Measurements from ENCODE around the gene FIGN. TPM values are rescaled to one million over a fixed set of nuclear protein-coding genes. Genes with fewer than 3 reads are reported as not detected.

The FIGN gene
- total and polyA plus RNA-seq, 2 of the 13 experiments (the other 11 are each of a cell fraction or from before 2014, with no cell fraction given): 6.6 to 6.7 TPM

DNA sequence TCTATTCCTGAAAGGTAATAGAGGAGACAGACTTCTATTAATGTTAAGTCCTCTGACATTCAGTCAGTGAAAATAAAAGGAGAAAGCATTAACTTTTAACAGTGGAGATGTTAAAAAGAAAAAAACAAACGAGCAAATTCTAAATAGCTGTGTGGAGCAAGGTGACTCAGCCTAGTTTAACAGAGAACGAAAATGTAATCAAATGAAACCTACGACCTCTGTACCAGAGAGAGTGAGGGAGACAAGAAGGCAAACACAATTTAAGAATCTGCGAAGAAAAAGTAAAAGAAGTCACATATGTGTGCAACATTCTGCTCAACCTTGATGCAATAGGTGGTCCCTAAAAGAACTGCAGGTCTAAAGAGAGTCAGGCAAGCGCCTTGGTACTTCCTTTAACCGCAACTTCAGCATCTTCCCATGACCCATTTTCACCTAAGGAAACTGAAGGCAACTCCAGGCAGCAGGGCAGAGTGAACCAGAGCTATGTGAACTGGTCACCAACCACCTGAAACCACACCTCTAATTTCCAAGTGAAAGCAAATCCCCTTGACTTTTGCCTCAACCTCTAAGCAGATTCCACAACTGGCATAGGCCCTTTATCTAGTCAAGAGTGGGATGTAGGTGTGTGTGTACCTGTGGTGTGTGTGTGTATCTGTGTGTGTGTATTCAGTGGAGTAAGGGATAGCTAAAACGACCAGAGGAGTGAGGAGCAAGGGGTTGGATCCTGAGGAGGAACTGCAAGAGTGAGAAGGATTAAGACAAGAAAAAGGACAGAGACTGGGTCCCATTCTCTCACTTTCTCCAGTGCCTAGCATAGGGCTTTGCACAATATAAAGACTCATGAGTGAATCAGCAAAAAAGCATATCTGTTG lies 43.0 kb downstream of the FIGN start:
- Histone ChIP-seq H3K4me3 (replicated peaks in 1 of 3; ENCODE audit: insufficient read depth in 1 of 3, low read depth in 2 of 3, low read length in 3 of 3) (no peak overlapping the region), H3K4me1 (ENCODE audit: insufficient read depth, low read length) (peaks cover 12% of the 10 kb centered on the region), H3K27me3 (ENCODE audit: control insufficient read depth in 1 of 2, insufficient read depth in 2 of 2, low read length in 2 of 2) (no peaks in the 10 kb centered on the region), H2AFZ (ENCODE audit: low read length) (no peak overlapping the region), H3K9ac (ENCODE audit: insufficient read depth, low read depth, low read length) (no peak overlapping the region), H3K4me2 (ENCODE audit: low read depth, low read length) (no peak overlapping the region), H4K20me1 (ENCODE audit: insufficient read depth, low read length) (no peaks in the 10 kb centered on the region), H3K9me3 (ENCODE audit: low read length) (no peaks in the 10 kb centered on the region), H3K27ac (ENCODE audit: extremely low read length, insufficient read depth, low read length) (no peak overlapping the region), H3K79me2 (ENCODE audit: insufficient read depth, low read length) (peaks cover 8% of the 10 kb centered on the region), H3K36me3 (replicated peaks in 1 of 2; ENCODE audit: control insufficient read depth in 1 of 2, insufficient read depth in 2 of 2, low read length in 2 of 2) (no peaks in the 10 kb centered on the region)
- 79% methylated on average over 7 of the region's 7 CpGs for WGBS (ENCODE audit: low lambda C conversion rate)
- ATAC-seq: peak; percentile 23; the same call in 2 of the 3 replicates
- in situ Hi-C loops (cut with HindIII; ENCODE audit: extremely low pct_ligation_motif_present, low pct_unique_long_range_greater_than_20kb) (no loop called here), intact Hi-C loops (cut with micrococcal nuclease; ENCODE audit: unreplicated experiment) (no loop called here)
- no TSS peak for BruUV-seq (replicated peaks)
- no peak for DNase-seq (ENCODE audit: low spot score)
- ChIA-PET CTCF (ENCODE audit: low intra/inter-chr PET ratio, low total read pairs) (no interaction called here), POLR2A (no interaction called here)
- FAIRE-seq: no peak
- TF ChIP-seq ISX (CRISPR knock-in tag; conservative IDR thresholded peaks at IDR 0.05) (no peak), ATF7 (IDR thresholded peaks at IDR 0.05) (no peak), ATF7 (CRISPR knock-in tag; IDR thresholded peaks at IDR 0.05) (no peak), KLF13 (CRISPR knock-in tag; IDR thresholded peaks at IDR 0.05) (no peak), ZNF382 (CRISPR knock-in tag; IDR thresholded peaks at IDR 0.05; ENCODE audit: borderline replicate concordance) (no peak), SRSF4 (IDR thresholded peaks at IDR 0.05; ENCODE audit: low read depth, low read length, poor library complexity, severe bottlenecking) (no peak)
- TF ChIP-seq, protein P1, sequence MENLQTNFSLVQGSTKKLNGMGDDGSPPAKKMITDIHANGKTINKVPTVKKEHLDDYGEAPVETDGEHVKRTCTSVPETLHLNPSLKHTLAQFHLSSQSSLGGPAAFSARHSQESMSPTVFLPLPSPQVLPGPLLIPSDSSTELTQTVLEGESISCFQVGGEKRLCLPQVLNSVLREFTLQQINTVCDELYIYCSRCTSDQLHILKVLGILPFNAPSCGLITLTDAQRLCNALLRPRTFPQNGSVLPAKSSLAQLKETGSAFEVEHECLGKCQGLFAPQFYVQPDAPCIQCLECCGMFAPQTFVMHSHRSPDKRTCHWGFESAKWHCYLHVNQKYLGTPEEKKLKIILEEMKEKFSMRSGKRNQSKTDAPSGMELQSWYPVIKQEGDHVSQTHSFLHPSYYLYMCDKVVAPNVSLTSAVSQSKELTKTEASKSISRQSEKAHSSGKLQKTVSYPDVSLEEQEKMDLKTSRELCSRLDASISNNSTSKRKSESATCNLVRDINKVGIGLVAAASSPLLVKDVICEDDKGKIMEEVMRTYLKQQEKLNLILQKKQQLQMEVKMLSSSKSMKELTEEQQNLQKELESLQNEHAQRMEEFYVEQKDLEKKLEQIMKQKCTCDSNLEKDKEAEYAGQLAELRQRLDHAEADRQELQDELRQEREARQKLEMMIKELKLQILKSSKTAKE (CRISPR knock-in tag; IDR thresholded peaks at IDR 0.05; ENCODE audit: borderline replicate concordance): no peak
- TF ChIP-seq, protein P2, sequence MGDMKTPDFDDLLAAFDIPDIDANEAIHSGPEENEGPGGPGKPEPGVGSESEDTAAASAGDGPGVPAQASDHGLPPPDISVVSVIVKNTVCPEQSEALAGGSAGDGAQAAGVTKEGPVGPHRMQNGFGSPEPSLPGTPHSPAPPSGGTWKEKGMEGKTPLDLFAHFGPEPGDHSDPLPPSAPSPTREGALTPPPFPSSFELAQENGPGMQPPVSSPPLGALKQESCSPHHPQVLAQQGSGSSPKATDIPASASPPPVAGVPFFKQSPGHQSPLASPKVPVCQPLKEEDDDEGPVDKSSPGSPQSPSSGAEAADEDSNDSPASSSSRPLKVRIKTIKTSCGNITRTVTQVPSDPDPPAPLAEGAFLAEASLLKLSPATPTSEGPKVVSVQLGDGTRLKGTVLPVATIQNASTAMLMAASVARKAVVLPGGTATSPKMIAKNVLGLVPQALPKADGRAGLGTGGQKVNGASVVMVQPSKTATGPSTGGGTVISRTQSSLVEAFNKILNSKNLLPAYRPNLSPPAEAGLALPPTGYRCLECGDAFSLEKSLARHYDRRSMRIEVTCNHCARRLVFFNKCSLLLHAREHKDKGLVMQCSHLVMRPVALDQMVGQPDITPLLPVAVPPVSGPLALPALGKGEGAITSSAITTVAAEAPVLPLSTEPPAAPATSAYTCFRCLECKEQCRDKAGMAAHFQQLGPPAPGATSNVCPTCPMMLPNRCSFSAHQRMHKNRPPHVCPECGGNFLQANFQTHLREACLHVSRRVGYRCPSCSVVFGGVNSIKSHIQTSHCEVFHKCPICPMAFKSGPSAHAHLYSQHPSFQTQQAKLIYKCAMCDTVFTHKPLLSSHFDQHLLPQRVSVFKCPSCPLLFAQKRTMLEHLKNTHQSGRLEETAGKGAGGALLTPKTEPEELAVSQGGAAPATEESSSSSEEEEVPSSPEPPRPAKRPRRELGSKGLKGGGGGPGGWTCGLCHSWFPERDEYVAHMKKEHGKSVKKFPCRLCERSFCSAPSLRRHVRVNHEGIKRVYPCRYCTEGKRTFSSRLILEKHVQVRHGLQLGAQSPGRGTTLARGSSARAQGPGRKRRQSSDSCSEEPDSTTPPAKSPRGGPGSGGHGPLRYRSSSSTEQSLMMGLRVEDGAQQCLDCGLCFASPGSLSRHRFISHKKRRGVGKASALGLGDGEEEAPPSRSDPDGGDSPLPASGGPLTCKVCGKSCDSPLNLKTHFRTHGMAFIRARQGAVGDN (CRISPR knock-in tag; IDR thresholded peaks at IDR 0.05): no peak
- TF ChIP-seq, protein P3, sequence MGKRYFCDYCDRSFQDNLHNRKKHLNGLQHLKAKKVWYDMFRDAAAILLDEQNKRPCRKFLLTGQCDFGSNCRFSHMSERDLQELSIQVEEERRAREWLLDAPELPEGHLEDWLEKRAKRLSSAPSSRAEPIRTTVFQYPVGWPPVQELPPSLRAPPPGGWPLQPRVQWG (CRISPR knock-in tag; IDR thresholded peaks at IDR 0.05; ENCODE audit: borderline replicate concordance, low read depth): no peak
- TF ChIP-seq, protein P4, sequence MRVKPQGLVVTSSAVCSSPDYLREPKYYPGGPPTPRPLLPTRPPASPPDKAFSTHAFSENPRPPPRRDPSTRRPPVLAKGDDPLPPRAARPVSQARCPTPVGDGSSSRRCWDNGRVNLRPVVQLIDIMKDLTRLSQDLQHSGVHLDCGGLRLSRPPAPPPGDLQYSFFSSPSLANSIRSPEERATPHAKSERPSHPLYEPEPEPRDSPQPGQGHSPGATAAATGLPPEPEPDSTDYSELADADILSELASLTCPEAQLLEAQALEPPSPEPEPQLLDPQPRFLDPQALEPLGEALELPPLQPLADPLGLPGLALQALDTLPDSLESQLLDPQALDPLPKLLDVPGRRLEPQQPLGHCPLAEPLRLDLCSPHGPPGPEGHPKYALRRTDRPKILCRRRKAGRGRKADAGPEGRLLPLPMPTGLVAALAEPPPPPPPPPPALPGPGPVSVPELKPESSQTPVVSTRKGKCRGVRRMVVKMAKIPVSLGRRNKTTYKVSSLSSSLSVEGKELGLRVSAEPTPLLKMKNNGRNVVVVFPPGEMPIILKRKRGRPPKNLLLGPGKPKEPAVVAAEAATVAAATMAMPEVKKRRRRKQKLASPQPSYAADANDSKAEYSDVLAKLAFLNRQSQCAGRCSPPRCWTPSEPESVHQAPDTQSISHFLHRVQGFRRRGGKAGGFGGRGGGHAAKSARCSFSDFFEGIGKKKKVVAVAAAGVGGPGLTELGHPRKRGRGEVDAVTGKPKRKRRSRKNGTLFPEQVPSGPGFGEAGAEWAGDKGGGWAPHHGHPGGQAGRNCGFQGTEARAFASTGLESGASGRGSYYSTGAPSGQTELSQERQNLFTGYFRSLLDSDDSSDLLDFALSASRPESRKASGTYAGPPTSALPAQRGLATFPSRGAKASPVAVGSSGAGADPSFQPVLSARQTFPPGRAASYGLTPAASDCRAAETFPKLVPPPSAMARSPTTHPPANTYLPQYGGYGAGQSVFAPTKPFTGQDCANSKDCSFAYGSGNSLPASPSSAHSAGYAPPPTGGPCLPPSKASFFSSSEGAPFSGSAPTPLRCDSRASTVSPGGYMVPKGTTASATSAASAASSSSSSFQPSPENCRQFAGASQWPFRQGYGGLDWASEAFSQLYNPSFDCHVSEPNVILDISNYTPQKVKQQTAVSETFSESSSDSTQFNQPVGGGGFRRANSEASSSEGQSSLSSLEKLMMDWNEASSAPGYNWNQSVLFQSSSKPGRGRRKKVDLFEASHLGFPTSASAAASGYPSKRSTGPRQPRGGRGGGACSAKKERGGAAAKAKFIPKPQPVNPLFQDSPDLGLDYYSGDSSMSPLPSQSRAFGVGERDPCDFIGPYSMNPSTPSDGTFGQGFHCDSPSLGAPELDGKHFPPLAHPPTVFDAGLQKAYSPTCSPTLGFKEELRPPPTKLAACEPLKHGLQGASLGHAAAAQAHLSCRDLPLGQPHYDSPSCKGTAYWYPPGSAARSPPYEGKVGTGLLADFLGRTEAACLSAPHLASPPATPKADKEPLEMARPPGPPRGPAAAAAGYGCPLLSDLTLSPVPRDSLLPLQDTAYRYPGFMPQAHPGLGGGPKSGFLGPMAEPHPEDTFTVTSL (CRISPR knock-in tag; IDR thresholded peaks at IDR 0.05; ENCODE audit: borderline replicate concordance): no peak

Data from HepG2 (cell line).